WI38 (cell line): Measurements from ENCODE around the gene ETV6.

Experiments
- H3K4me3 ChIP-seq: 2 replicates; pipeline ENCODE4 v1.5.1; 2011; ENCODE audit warnings: low read depth, mild to moderate bottlenecking, control low read depth, low read length
- TF ChIP-seq, protein P1 (sequence below): IDR thresholded peaks from 2 replicates; pipeline ENCODE4 v1.5.1; 2012; ENCODE audit warnings: low read depth, mild to moderate bottlenecking, control low read depth, low read length

Gene ETV6

DNA sequence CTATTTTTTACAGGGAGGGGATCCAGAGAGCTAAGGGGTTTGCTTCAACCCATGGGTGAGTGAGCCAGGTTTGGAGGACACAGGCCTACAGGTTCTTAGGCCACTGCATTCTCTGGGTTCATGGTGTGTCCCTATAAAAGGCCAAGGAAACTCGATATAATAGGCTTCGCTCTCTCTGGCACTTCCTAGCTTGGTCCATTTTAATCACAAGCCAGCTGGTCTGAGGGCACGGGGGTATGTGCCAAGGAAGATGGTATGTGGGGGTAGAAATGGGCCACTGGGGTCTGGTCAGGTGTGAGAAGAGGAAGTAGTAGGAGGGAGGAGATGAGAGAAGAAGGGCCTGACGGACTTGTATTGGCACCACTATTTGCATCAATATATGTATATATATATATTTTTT, 4.9 kb downstream of the ETV6 start:
- TF ChIP-seq, protein P1, sequence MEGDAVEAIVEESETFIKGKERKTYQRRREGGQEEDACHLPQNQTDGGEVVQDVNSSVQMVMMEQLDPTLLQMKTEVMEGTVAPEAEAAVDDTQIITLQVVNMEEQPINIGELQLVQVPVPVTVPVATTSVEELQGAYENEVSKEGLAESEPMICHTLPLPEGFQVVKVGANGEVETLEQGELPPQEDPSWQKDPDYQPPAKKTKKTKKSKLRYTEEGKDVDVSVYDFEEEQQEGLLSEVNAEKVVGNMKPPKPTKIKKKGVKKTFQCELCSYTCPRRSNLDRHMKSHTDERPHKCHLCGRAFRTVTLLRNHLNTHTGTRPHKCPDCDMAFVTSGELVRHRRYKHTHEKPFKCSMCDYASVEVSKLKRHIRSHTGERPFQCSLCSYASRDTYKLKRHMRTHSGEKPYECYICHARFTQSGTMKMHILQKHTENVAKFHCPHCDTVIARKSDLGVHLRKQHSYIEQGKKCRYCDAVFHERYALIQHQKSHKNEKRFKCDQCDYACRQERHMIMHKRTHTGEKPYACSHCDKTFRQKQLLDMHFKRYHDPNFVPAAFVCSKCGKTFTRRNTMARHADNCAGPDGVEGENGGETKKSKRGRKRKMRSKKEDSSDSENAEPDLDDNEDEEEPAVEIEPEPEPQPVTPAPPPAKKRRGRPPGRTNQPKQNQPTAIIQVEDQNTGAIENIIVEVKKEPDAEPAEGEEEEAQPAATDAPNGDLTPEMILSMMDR, result no peak
- H3K4me3 ChIP-seq, result no peak overlapping the region

DNA sequence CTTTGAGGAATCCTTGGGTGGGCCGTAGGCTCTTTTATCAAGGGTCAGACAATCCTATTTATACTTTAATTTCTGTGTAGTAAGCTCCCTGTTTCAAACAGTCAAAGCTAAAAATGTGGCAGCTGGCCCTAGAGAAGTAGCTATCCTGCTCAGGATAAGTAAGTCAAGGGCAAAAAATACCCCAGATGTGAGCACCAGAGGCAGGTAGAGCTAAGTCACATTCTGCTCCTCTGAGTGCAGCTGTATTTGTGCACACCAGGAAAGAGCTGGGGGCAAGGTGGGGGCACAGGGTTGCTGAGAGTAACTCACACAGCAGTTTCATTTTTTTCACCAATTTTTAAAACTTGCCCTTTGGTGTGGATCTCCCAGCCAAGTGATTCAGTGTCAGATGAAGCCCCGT, 5.3 kb downstream of the ETV6 start:
- TF ChIP-seq, protein P1, result no peak
- no peak overlapping the region for H3K4me3 ChIP-seq

DNA sequence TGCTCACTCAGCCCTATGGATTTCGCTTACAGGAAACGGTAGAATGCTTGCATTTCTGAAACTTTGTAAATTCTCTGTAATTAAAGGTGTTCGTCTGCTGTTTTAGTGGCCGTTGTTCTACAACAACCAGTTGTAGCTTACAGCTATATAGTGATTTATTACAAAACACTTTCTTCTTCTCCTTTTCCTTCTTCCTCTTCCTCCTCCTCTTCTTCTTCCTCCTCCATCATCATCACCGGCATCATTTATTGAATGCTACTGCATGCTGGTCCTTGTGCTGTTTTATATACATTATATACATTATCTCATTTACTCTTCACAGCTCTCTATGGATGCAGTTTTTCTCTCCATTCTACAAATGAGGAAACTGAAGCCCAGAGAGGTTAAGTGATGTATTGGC, 6.4 kb downstream of the ETV6 start:
- no peak overlapping the region for H3K4me3 ChIP-seq
- TF ChIP-seq, protein P1, result no peak

DNA sequence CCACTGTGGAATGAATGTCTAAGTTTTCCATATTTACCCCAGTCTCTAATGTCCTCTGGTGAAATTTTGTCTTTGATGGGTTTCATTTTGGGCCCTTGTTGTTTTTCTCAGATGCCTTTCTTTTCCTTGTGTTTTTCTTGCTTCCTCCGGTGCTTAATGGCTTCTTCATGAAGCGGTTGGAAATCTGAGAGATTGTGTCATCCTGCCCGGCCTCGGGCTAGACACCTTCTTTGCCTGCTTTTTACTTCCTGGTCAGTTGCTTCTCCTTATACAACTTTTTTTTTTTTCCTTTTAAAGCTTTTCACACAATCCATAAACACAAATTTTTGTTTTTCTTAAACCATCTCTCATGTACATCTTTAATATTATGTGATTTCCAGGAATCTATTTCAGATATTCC, 7.1 kb downstream of the ETV6 start:
- no peak overlapping the region for H3K4me3 ChIP-seq
- TF ChIP-seq, protein P1, result no peak

DNA sequence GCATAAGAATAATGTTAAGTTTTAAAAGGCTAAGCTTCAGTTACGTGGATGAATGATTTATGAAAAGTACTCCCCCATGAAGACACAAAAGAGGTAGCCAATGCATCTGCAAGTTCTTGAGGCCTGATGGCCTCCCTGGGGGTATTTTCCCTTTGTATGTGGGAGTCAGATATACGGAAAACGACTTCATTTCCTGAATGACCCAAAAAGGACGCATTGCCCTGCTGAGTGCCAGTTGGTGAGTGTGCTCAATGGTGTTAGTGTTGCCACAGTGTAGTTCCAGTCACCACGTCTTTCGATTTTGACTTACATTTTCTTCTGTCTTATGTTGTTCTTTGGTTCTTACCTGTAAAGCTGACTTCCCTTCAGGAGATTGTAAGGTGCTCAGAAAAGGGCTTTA, 8.0 kb downstream of the ETV6 start:
- H3K4me3 ChIP-seq, result no peak overlapping the region
- TF ChIP-seq, protein P1, result no peak

DNA sequence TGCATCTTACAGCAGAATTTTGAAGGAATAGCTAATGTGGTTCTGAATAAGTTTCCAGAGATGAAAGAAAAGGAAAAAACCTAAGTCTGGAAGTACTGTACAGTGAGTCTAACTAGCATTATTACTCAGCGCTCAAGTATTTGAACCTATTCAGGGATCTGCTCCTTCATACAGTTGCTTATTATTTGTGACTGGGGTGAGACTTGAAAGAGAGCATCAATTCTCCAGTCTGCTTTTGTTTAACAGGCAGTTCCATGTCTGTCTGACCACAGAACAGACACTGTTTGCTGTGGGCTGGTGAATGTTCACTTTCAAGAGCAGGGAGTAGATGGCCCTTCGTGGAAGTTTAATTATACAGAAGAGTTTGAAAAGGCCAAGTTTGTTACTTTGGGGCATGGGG, 9.3 kb downstream of the ETV6 start:
- TF ChIP-seq, protein P1, result no peak
- H3K4me3 ChIP-seq, result no peak overlapping the region

DNA sequence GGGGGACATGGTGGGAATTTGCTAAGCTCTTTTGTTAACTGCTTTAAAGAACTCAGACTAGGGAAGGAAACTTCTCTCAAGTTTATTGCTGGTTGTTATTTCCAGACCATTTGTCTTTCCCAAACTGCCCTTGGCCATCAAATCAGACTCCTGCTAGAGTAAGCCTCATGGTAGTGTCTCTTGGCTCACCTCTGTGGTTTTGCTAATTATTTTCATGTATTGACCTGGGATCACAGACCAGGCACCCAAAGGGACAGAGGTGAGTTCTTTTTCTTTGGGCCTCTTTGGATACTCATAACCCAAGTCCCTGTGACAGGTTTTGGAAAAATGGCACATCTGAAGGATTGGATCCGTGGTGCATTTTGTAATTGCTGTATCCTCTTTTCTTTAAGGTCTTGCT, 11.2 kb downstream of the ETV6 start:
- TF ChIP-seq, protein P1, result no peak
- H3K4me3 ChIP-seq, result no peak overlapping the region
